ENCODE data around the gene EMP2.
"Not testable (repeated sequence)": the region's sequence is repeated elsewhere in the genome, so short reads cannot be mapped to it uniquely, and the experiment has no call there.

The EMP2 gene

DNA sequence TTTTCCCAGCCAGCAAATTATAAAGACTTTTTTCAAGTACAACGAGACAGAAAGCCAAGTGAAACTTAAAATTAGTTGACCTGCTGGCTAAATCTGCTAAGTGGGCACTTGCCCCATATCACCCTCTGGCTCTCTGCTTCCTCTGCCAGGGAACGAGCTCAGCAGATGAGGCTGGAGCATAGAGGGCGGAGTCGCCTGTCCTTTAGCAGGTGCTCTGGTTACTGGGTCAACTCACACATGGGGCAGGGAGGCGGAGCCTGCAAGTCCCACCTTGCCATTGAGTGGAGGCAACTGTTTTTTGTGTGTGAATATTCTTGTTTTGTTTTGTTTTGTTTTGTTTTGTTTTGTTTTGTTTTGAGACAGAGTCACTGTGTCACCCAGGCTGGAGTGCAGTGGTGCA, 62.5 kb downstream of the EMP2 start:
- H3K27ac ChIP-seq (ENCODE audit: low read depth, low read length), result no peak overlapping the region
- H3K36me3 ChIP-seq (ENCODE audit: insufficient read depth, low read length), result no peaks in the 10 kb centered on the region
- H3K9me3 ChIP-seq (ENCODE audit: low read length), result no peaks in the 10 kb centered on the region

DNA sequence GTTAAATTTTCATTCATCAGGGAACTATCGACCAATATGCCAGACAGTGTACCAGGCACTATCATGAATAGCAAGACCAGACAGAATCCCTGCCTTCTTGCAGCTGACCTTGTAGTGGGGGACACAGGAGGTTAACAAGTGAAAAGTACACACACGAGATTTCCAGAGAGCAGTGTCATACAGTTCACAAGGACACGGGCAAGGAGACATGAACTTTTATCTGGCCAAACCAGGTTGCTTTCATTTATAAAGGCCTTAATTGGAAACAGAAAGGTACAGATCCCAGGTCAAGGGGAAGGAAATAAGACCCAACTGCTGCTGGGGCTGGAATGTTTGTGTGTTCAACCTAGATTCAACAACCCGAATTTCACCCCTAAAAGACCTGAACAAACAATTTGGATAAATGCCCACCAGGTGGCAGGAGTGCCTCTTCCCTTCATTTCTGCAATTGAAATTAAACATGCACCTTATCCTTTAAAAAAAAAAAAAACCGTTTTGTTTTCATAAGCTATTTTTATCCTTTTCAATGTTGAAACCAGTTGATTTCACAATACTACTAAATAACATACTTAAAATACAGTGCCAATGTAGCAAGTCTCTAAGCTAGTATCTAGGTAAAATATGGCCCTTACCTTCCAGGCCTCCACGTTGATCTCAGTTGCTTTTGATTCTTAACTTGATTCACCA, 65.9 kb downstream of the EMP2 start:
- H3K4me3 ChIP-seq (ENCODE audit: low read depth in 1 of 2, low read length in 2 of 2), result no peak overlapping the region
- no peaks in the 10 kb centered on the region for H3K9me3 ChIP-seq (ENCODE audit: low read length)
- H3K4me1 ChIP-seq (ENCODE audit: insufficient read depth, low read length), result peaks cover 4% of the 10 kb centered on the region
- no peak overlapping the region for H3K27ac ChIP-seq (ENCODE audit: low read depth, low read length)
- no peaks in the 10 kb centered on the region for H3K27me3 ChIP-seq (ENCODE audit: control insufficient read depth in 1 of 2, insufficient read depth in 2 of 2, low read length in 2 of 2)
- no peaks in the 10 kb centered on the region for H3K36me3 ChIP-seq (ENCODE audit: insufficient read depth, low read length)
- no peak overlapping the region for H3K9ac ChIP-seq (ENCODE audit: low read length)

More for the DNA sequence above, 62.5 kb downstream of the EMP2 start:
- Histone ChIP-seq H3K9ac (ENCODE audit: low read length) (no peak overlapping the region), H3K4me1 (ENCODE audit: insufficient read depth, low read length) (peaks cover 4% of the 10 kb centered on the region), H3K27me3 (ENCODE audit: control insufficient read depth in 1 of 2, insufficient read depth in 2 of 2, low read length in 2 of 2) (no peaks in the 10 kb centered on the region), H3K4me3 (ENCODE audit: low read depth in 1 of 2, low read length in 2 of 2) (no peak overlapping the region)

DNA sequence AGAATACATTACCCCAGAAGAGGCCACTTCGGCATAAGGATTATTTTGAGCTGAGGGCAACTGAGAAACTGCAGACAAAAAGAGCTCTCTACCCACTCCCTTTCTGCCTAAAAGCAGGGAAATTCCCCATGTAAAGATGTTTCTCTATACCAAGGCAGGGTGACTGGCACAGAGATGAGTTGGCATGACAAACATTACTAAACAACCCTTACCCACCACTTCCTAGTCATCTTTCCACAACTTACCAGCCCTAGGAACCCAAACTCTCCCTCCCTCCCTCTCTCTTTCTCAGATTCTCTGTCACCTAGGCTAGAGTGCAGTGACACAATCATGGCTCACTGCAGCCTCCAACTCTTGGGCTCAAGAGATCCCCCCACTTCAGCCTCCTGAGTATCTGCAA, 68.6 kb downstream of the EMP2 start:
- H3K27ac ChIP-seq (ENCODE audit: low read depth, low read length), result no peak overlapping the region
- H3K9ac ChIP-seq (ENCODE audit: low read length), result no peak overlapping the region
- no peaks in the 10 kb centered on the region for H3K36me3 ChIP-seq (ENCODE audit: insufficient read depth, low read length)
- H3K27me3 ChIP-seq (ENCODE audit: control insufficient read depth in 1 of 2, insufficient read depth in 2 of 2, low read length in 2 of 2), result no peaks in the 10 kb centered on the region
- no peaks in the 10 kb centered on the region for H3K9me3 ChIP-seq (ENCODE audit: low read length)
- no peak overlapping the region for H3K4me3 ChIP-seq (ENCODE audit: low read depth in 1 of 2, low read length in 2 of 2)
- peaks cover 4% of the 10 kb centered on the region for H3K4me1 ChIP-seq (ENCODE audit: insufficient read depth, low read length)

DNA sequence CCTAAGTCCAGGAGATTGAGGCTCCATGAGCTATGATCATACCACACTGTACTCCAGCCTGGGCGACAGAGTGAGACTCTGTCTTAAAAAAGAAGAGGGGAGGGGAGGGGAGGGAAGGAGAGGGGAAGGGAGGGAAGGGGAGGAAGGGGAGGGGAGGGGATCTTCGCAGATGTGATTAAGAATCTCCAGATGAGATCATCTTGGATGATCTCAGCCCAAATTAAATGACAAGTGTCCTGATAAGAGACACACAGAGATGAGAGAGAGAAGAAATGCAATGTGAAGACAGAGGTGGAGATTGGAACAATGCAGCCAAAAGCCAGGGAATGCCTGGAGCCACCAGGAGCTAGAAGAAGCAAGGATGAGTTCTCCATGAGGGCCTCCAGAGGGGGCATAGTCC, 70.1 kb downstream of the EMP2 start:
- no peaks in the 10 kb centered on the region for H3K36me3 ChIP-seq (ENCODE audit: insufficient read depth, low read length)

DNA sequence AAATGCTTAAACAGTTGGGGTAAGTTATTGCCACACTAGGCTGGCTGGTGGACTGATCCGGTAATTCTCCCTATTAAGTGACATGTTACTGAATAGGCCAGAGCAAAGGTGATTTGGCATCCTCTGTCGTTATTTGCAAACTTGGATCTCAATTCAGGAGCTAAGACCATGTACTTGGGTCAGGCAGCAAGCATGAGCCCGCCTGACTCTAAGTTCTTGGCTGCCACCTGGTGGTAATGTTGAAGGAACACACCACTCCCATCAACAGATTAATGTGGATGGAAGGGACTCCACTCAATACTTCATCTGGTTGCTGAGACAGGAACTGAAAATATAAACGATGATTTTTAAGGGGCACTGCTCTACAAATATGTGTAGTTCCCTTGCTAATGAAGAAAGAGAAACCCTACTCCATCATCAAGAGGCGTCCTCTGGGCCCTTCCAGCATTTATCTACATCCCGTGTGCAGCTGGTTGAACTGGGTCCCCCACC, 70.8 kb downstream of the EMP2 start:
- H3K27ac ChIP-seq (ENCODE audit: low read depth, low read length), result no peak overlapping the region
- no peaks in the 10 kb centered on the region for H3K36me3 ChIP-seq (ENCODE audit: insufficient read depth, low read length)
- H3K4me3 ChIP-seq (ENCODE audit: low read depth in 1 of 2, low read length in 2 of 2), result no peak overlapping the region
- no peaks in the 10 kb centered on the region for H3K9me3 ChIP-seq (ENCODE audit: low read length)
- H3K9ac ChIP-seq (ENCODE audit: low read length), result no peak overlapping the region
- H3K27me3 ChIP-seq (ENCODE audit: control insufficient read depth in 1 of 2, insufficient read depth in 2 of 2, low read length in 2 of 2), result no peaks in the 10 kb centered on the region
- no peaks in the 10 kb centered on the region for H3K4me1 ChIP-seq (ENCODE audit: insufficient read depth, low read length)

More for the DNA sequence above, 70.1 kb downstream of the EMP2 start:
- Histone ChIP-seq H3K27me3 (ENCODE audit: control insufficient read depth in 1 of 2, insufficient read depth in 2 of 2, low read length in 2 of 2) (no peaks in the 10 kb centered on the region), H3K9me3 (ENCODE audit: low read length) (no peaks in the 10 kb centered on the region), H3K27ac (ENCODE audit: low read depth, low read length) (no peak overlapping the region), H3K4me1 (ENCODE audit: insufficient read depth, low read length) (peaks cover 4% of the 10 kb centered on the region), H3K4me3 (ENCODE audit: low read depth in 1 of 2, low read length in 2 of 2) (no peak overlapping the region), H3K9ac (ENCODE audit: low read length) (no peak overlapping the region)

DNA sequence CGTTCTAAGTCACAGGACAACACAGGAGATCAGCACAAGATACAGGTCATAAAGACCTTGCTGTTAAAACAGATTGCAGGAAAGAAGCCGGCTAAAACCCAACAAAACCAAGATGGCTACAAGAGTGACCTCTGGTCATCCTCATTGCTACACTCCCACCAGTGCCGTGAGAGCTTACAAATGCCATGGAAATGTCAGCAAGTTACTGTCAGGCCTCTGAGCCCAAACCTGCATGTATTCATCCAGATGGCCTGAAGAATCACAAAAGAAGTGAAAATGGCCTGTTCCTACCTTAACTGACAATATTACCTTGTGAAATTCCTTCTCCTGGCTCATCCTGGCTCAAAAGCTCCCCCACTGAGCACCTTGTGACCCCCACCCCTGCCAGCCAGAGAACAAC, 75.1 kb downstream of the EMP2 start:
- H3K4me1 ChIP-seq (ENCODE audit: insufficient read depth, low read length); H3K36me3 ChIP-seq (ENCODE audit: insufficient read depth, low read length); H3K9me3 ChIP-seq (ENCODE audit: low read length); H3K9ac ChIP-seq (ENCODE audit: low read length); H3K4me3 ChIP-seq (ENCODE audit: low read depth in 1 of 2, low read length in 2 of 2); H3K27ac ChIP-seq (ENCODE audit: low read depth, low read length); H3K27me3 ChIP-seq (ENCODE audit: control insufficient read depth in 1 of 2, insufficient read depth in 2 of 2, low read length in 2 of 2): not testable (repeated sequence)

DNA sequence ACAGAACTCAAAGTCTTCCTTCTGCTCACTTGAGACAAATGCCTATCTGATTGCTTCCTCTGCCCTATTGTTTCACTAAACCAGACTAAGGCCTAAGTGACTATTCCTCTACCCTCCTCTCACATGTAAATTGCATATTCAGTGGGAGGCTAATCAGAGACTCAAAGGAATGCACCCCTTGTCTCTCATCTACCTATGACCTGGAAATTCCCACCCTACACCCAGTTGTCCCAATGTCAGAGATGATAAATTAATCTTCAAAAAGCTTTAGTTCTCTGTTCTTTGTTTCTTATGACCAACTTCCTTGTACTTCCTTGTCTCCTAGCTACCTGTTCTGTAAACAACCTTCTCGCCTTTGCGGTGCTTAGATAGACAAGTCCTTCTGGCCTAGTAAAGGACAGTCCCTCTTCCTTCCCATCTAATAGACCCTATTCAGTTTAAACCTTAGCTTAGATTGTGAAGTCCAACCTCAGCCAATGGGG, 76.0 kb downstream of the EMP2 start:
- Histone ChIP-seq H3K27ac (ENCODE audit: low read depth, low read length) (no peak overlapping the region), H3K9ac (ENCODE audit: low read length) (no peak overlapping the region), H3K36me3 (ENCODE audit: insufficient read depth, low read length) (no peaks in the 10 kb centered on the region)

DNA sequence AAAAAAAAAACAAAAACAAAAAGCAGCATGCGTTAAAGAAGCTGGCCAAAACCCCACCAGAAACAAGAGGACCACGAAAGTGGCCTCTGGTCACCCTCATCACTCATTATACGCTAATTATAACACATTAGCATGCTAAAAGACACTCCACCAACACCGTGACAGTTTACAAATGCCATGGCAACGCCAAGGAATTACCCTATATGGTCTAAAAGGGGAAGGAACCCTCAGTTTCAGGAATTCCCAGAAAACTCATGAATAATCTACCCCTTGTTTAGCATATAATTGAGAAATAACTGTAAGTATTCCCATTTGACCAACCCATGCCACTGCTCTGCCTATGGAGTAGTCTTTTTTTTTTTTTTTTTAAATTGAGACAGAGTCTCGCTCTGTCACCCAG, 77.6 kb downstream of the EMP2 start:
- Histone ChIP-seq H3K4me3 (ENCODE audit: low read depth in 1 of 2, low read length in 2 of 2) (no peak overlapping the region), H3K27me3 (ENCODE audit: control insufficient read depth in 1 of 2, insufficient read depth in 2 of 2, low read length in 2 of 2) (no peaks in the 10 kb centered on the region), H3K36me3 (ENCODE audit: insufficient read depth, low read length) (no peaks in the 10 kb centered on the region), H3K9me3 (ENCODE audit: low read length) (no peaks in the 10 kb centered on the region), H3K4me1 (ENCODE audit: insufficient read depth, low read length) (no peaks in the 10 kb centered on the region), H3K27ac (ENCODE audit: low read depth, low read length) (no peak overlapping the region), H3K9ac (ENCODE audit: low read length) (no peak overlapping the region)

More for the DNA sequence above, 76.0 kb downstream of the EMP2 start:
- Histone ChIP-seq H3K4me3 (ENCODE audit: low read depth in 1 of 2, low read length in 2 of 2) (no peak overlapping the region), H3K27me3 (ENCODE audit: control insufficient read depth in 1 of 2, insufficient read depth in 2 of 2, low read length in 2 of 2) (no peaks in the 10 kb centered on the region), H3K9me3 (ENCODE audit: low read length) (no peaks in the 10 kb centered on the region), H3K4me1 (ENCODE audit: insufficient read depth, low read length) (no peaks in the 10 kb centered on the region)

DNA sequence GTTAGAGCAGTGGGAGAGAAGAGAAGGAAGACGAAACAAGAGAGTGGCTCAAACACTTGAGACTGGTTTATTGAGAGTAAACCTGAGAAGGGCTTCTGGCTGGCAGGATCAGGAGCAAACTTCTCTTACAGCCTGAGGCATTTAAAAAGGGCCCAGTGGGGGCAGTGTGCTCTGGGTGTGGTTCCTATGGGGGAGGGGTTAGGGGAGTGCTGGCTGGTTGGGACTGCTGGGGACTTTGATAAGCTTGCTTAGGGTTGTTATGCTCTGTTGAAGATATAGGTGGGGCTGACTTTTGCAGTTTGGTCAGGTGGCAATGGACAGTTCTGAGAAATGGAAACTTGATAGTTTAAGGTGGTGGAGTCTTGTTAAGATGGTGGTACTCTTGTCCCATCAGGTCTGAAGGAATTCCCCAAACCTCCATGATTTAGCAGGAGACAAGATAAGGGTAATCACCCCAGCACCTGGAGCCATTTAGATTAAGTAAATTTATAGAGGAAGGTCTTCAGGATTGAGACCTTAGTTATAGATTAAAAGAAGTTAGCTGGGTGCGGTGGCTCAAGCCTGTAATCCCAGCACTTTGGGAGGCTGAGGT, 79.3 kb downstream of the EMP2 start:
- Histone ChIP-seq H3K27ac (ENCODE audit: low read depth, low read length) (no peak overlapping the region), H3K9ac (ENCODE audit: low read length) (no peak overlapping the region), H3K9me3 (ENCODE audit: low read length) (no peaks in the 10 kb centered on the region), H3K4me3 (ENCODE audit: low read depth in 1 of 2, low read length in 2 of 2) (no peak overlapping the region), H3K36me3 (ENCODE audit: insufficient read depth, low read length) (no peaks in the 10 kb centered on the region), H3K27me3 (ENCODE audit: control insufficient read depth in 1 of 2, insufficient read depth in 2 of 2, low read length in 2 of 2) (no peaks in the 10 kb centered on the region), H3K4me1 (ENCODE audit: insufficient read depth, low read length) (no peaks in the 10 kb centered on the region)

DNA sequence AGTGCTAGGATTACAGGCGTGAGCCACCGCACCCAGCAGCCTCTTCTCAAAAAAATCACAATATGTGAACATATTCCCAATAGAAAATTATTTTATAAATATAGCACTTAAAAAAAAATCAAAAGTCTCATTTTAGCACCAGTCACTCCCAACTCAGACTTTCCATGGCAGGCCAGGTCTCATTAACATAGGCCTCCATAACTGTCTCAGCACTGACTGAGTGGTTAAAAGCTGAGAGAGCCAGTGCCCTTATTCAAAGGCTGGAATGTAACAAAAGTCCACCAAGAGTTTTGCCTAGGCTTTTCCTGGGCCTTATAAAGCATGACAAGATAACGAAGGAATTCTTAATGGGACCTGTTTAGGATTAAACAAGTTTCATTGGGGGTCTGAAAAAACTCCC, 79.8 kb downstream of the EMP2 start:
- Histone ChIP-seq H3K4me1 (ENCODE audit: insufficient read depth, low read length) (no peaks in the 10 kb centered on the region), H3K27me3 (ENCODE audit: control insufficient read depth in 1 of 2, insufficient read depth in 2 of 2, low read length in 2 of 2) (no peaks in the 10 kb centered on the region), H3K9ac (ENCODE audit: low read length) (no peak overlapping the region), H3K36me3 (ENCODE audit: insufficient read depth, low read length) (no peaks in the 10 kb centered on the region), H3K4me3 (ENCODE audit: low read depth in 1 of 2, low read length in 2 of 2) (no peak overlapping the region), H3K9me3 (ENCODE audit: low read length) (no peaks in the 10 kb centered on the region), H3K27ac (ENCODE audit: low read depth, low read length) (no peak overlapping the region)

DNA sequence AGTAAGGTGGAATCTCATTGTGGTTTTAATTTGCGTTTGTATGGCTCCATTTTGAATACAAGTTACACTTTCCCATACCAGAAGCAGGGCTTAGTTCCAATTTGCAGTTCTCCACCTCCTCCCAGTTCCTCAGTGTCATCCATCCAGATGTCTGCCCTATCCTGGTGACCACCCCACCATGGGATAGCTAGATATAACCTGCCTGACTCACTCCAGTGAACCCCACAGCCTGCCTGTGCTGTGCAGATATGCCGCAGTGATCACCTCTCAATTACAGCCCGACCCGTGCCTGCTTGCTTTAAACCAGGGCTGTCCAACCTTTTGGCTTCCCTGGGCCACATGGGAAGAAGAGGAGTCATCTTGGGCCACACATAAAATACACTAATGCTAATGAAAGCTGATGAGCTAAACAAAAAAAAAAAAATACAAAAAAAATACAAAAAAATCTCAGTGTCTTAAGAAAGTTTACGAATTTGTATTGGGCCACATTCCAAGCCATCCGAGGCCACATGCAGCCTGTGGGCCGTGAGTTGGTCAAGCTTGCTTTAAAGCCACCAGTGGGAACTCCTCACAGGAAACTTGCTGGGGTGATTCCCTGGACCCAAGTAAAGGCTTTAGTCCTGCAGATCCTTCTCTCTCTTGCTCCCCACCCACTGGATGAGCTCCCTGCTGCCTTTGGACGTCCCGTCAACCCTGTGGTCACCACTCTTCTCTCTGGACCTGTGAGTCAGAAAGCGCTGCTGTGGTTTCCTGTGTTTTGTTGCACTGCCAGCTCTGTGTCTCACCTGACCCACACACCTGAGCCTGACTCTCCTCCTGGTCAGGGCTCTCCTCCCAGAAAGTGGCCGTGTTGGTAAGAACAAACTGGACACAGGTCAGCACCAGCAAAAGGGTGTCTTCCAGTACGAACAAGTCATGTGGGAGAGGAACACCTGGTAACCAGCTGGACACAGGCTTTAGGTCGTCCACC, 83.0 kb downstream of the EMP2 start:
- Histone ChIP-seq H3K4me1 (ENCODE audit: insufficient read depth, low read length) (no peaks in the 10 kb centered on the region), H3K9me3 (ENCODE audit: low read length) (no peaks in the 10 kb centered on the region), H3K36me3 (ENCODE audit: insufficient read depth, low read length) (no peaks in the 10 kb centered on the region), H3K9ac (ENCODE audit: low read length) (no peak overlapping the region), H3K27me3 (ENCODE audit: control insufficient read depth in 1 of 2, insufficient read depth in 2 of 2, low read length in 2 of 2) (no peaks in the 10 kb centered on the region), H3K27ac (ENCODE audit: low read depth, low read length) (no peak overlapping the region), H3K4me3 (ENCODE audit: low read depth in 1 of 2, low read length in 2 of 2) (no peak overlapping the region)
